Stimulated activated CD4-positive, alpha-beta T cell treated with anti-CD3 and anti-CD28 coated beads, Interleukin-2, amount 100 ng/mL, for 4 hours (primary cell): ENCODE results near the gene PARD6B.
"Not testable (repeated sequence)": the region's sequence is repeated elsewhere in the genome, so short reads cannot be mapped to it uniquely, and the experiment has no call there.

Source experiments
- DNase-seq: peaks from one replicate; pipeline ENCODE4 v3.0.0-alpha.2; 2020; ENCODE audit warnings: low read depth

The PARD6B gene

DNA sequence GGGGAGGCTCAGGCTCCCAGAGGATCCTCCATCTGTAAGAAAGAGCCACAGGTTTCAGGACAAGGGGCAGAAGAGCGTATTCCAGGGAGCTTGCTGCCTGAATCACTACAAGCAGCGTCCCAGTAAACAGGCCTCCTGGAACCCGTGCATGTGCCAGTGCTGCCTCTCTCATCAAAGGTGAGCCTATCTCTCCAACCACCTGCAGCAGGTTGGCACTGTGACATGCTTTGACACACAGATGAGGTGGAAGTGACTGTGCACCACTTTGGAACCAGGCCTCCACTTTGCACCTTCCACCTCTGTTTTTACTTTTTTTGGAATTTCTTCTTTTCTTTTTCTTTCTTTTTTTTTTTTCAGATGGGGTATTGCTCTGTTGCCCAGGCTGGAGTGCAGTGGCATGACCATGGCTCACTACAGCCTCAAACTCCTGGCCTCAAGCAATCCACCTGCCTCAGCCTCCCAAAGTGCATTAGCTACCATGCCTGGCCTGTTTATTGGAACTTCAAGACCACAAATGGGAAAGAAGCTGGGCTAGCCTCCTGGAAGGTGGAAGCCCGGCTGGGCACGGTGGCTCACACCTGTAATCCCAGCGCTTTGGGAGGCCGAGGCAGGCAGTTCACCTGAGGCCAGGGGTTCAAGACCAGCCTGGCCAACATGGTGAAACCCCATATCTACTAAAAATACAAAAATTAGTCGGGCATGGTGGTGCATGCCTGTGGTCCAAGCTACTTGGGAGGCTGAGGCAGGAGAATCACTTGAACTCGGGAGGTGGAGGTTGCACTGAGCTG lies 27.5 kb upstream of the PARD6B start:
- DNase-seq = not testable (repeated sequence)

DNA sequence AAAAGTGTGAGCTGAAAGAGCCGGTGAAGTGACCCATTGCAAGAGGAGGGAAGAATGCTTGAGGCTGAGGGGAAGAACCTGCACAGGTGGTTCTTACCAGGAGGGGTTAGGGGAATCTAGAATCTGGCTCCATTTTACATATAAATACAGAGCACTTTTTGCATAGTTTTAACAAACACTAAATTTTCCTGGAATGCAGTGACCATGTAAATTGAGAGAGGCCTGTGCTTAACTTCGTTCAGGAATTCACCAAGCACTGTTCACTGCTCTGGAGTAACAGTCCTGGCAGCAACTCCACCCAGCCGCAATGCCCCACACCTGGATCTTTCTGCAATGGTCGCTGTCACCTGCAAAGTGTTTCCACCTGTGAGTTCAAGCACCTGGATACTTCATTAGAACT lies 26.9 kb upstream of the PARD6B start:
- no peak for DNase-seq

DNA sequence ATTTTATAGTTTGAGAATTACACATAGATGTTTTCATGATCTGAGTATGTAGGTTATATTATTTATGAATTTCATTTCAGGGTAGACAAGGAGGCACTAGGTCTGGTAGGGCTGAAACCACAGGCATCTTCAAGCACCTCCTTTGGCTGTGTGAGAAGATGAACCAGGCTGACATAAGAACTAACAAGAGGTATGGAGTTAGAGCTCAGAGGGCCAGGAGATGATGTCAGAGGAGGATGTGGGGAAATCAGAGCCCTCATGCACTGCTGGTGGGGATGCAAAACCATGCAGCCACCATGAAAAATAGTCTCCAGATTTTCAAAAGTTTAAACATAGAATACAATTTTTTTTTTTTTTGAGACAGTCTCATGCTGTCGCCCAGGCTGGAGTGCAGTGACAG lies 26.4 kb upstream of the PARD6B start:
- no peak for DNase-seq

DNA sequence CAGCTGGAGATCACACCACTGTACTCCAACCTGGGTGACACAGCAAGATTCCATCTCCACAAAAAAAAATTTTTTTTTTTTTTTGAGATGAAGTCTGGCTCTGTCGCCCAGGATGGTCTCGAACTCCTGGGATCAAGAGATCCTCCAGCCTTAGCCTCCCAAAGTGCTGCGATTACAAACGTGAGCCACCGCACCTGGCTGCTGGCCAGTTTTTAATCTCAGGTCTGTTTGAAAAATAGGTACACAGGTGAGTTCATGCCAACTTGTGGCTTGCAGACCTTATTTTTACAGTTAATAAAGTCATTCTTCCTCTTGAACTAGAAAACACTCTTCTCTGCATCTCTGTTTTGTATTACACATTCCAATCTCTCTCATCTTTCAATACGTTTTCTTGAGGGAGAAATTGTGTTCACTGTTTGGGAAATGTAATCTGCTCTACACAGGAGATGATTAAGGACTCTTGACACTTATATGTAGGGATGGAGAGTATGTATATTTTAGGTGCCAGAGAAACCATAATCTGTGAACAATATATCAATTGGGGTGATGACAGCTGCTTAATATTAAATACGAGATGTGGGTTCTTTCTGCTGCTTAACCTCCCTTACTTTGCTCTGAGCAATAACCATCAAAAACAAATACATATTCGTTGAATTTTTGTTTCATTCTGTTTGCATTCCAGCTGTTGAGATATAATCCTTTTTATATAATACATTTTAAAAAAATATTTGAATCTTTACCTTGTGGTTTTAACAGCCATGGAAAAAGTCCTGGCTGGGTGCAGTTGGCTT lies 22.3 kb upstream of the PARD6B start:
- DNase-seq = no peak

DNA sequence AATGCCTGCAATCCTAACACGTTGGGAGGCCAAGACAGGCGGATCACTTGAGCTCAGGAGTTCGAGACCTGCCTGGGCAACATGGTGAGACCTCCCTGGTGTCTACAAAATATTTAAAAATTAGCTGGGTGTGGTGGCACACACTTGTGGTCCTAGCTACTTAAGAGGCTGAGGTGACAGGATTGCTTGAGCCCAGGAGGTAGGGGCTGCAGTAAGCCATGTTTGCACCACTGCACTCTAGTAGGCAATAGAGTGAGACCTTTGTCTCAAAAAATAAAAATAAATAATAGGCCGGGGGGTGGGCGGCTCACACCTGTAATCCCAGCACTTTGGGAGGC lies 21.8 kb upstream of the PARD6B start:
- no peak for DNase-seq

DNA sequence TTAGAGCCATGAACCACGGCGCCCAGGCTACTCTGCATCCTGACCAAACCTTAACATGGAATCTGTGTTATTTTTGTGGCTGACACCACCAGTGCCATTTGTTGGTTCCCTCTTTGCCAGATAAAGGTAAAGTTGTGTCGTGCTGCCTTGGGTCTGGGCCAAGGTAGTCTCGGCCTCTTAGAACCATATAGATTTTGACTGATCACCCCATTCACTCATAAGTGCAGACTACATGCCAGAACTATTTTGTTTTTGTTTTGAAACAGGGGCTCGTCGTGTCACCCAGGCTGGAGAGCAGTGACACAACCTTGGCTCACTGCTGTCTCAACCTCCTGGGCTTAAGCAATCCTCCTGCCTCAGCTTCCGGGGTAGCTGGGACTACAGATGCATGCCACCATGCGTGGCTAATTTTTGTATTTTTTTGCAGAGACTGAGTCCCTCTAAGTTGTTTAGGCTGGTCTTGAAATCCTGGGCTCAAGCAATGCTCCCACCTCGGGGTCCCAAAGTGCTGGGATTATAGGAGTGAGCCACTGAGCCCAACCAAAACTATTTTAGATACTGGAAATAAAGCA lies 20.8 kb upstream of the PARD6B start:
- no peak for DNase-seq

DNA sequence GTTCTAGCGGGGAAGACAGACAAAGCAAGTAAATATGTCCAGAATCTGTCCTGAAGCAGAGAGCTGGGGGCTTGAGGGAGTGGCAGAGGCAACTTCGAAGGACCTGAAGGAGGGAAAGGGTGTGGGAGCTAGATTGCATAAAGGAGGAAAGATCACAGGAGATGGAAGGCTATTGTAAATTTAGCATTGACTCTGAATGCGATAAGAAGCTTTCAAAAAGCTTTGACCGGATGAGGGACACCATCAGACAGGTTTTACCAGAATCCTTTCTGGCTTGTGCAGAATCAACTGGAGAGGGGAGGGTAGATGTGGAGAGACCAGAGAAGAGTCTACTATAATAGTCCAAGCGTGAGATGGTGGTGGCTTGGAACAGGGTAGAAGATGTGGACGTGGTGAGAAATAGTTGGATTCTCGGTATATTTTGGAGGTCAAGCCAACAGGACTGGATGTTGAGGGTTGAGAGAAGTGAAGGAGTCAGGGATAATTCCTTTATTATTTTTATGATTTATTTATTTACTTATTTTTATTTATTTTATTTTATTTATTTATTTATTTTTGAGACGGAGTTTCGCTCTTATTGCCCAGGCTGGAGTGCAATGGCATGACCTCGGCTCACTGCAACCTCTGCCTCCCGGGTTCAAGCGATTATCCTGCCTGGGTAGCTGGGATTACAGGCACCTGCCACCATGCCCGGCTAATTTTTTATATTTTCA lies 20.1 kb upstream of the PARD6B start:
- no peak for DNase-seq

DNA sequence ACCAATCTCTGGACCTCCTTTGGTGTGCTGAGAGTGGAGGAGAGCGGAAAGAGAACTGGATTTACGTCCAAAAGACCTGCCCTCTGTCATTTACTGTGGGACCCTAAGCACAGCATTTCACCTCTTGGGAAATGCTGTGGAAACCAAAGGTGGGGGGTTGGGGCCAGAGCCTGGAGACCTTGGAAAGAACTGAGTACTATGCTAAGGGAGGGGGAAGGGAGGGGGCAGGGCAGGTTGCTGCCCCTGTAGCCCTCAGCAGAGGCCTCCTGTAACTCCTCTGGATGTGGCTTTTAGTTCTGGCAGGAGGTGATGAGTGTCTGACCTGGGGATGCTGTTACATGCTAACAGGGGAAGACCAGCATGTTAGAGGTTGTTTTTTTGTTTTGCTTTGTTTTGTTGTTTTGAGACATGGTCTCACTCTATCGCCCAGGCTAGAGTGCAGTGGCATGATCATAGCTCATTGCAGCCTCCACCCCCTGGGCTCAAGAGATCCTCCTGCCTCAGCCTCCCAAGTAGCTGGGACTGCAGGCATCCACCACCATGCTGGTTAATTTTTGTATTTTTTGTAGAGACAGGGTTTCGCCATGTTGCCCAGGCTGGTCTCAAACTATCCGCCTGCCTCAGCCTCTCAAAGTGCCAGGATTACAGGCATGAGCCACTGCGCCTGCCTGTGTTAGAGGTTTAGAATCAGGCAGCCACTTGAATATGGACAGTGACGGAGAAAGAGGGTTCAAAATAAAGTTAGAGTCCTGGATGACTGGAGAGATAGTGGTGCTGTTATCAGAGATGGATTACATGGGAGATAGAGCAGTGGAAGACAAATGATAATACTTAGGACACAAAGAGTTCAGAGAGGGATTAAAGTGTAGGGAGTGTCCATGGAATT lies 18.4 kb upstream of the PARD6B start:
- DNase-seq = no peak

DNA sequence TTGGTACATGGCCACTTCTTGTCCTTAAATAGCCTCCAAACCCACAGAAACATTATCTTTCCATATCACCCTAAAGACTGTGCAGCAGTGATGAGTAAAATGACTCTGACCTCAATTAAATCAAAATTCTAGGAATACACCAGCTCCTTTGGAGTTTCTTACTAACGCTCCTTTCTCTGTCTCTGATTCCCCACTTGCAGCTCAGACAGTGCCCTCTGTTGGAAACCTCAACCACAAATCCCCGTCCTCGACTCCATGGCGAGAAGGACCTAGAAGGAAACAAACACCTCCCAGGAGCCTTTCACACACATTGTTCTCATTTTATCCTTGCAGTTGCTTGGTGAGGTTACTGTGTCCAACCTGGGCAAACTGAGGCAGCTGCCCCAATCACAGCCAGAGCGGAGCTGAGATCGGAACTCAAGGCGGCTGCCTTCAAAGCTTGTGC lies 17.7 kb upstream of the PARD6B start:
- no peak for DNase-seq

DNA sequence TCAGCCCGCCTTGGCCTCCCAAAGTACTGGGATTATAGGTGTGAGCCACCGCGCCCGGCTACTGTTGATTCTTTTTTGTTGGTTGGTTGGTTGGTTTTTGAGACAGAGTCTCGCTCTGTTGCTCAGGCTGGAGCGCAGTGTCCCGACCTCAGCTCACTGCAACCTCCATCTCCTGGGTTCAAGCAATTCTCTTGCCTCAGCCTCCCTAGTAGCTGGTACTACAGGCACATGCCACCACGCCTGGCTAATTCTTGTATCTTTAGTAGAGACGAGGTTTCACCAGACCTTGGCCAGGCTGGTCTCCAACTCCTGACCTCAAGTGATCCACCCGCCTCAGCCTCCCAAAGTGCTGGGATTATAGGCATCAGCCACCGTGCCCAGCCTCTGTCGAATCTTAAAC lies 17.0 kb upstream of the PARD6B start:
- not testable (repeated sequence) for DNase-seq

DNA sequence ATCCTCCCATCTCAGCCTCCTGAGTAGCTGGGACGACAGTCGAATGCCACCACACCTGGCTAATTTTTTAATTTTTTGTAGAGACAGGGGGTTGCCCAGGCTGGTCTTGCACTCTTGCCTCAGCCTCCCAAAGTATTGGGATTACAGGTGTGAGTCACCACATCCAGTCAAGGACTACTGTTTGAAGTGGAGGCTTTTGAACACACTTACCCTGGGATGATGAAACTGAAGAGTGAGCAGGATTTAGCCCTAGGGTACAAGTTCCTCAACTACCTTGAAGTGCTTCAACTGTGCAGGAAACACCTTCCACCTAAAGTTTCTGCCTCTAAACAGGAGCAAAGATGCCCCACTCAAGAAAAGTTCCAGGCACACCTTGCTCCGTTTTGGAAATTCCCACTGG lies 15.7 kb upstream of the PARD6B start:
- no peak for DNase-seq

DNA sequence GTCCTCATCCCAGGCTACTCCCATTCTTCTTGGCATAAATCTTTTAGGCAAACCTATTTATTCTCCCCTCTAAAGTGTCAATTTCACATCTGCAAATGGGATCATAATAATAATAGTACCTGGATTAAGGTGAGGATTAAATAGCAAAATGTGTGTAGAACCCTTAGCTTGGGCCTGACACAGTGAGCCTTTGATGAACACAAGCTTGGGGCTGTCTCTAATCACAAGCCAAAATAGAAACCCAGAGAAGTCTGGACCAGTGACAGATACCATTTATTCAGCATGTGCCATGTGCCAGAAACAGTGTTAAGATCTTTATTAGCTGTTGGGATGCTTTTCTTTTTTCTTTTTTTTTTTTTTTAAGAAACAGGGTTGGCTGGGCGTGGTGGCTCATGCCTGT lies 14.9 kb upstream of the PARD6B start:
- DNase-seq = no peak

DNA sequence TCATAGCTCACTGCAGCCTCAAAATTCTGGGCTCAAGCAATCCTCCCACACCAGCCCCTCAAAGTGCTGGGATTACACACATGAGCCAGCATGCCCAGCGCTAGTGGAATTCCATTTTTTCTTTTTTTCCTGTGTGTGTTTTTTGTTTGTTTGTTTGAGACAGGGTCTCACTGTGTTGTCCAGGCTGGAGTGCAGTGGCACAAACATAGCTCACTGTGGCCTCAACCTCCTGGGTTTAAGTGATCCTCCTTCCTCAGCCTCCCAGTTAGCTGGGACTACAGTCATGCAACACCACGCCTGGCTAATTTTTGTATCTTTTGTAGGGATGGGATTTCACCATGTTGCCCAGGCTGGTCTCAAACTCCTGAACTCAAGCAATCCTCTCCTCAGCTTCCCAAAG lies 14.1 kb upstream of the PARD6B start:
- DNase-seq = no peak

DNA sequence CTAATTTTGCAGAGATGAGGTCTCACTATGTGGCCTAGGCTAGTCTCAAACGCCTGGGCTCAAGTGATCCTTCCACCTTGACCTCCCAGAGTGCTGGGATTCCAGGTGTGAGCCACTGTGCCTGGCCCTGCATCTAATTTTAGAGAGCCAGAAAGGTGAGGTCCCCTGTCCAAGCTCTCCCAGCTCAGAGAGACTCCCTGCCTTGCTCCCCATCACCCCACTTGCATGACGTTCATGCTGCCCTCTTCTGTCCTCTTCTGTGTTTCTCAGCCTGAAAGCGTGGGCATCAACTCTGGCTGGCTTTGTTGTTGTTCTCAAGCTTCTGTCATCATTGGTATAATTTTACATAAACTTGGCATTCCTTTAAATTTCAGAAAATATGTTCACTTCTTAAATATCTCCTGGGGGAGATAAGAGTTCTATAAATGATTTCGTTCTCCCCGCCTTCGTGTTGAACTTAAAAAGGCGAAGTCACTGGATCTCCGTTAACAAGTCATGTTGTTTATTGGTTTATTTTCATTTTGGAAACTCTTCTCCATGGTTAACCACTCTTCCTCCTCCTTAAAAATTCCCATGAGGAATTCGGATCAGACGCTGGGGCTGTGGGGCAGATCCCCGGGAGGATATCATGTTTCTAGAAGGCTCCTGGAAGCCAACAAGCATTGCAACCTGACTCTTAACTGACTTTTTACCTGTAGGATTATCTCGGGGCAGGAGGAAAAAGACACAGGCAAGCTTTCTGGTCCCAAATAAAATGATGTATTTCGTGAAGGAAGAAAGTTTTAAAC lies 13.2 kb upstream of the PARD6B start:
- no peak for DNase-seq

DNA sequence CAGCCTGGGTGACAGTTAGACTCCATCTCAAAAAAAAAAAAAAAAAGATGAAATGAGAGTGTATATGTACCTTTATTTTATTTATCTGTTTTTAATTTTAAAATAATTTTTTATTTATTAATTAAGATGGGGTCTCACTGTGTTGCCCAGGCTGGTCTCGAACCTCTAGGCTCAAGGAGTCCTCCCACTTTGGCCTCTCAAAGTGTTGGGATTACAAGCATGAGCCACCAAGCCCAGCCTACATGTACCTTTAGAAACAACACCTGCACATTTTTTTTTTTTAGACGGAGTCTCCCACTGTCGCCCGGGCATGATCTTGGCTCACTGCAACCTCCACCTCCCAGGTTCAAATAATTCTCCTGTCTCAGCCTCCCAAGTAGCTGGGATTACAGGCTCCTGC lies 12.1 kb upstream of the PARD6B start:
- no peak for DNase-seq

DNA sequence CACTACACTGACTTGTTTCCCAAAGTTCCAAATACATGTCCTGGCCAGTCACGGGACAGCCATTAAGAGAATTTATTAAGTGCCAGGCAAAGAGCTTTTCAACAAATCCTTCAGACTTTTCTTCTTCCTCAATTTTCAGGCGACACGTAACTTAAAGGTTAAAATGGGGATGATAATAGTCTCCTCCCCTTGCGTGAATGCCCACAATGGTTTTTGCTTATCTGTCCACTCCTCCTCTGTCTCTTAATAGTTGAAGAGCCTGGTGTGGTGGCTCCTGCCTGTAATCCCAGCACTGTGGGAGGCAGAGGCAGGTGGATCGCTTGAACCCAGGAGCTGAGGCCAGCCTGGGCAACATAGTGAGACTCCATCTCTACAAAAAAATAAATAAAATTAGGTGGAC lies 11.4 kb upstream of the PARD6B start:
- no peak for DNase-seq

DNA sequence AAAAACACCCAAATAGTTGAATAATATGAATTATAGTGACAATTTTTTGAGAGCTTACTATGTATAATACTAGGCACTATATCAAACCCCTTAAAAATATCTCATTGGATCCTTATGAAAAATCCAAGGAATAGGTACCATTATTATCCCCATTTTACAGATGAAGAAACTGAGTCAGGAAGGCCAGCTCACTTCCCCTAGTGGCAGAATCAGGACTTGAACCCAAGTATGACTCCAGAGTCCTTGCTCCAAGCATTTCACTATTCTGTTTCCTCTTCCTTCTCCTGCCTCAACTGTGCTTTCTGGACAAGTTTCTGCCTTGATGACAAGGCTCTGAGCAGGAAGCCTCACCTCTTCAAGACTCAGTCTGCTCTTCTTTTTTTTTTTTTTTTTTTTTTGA lies 10.8 kb upstream of the PARD6B start:
- DNase-seq = no peak

DNA sequence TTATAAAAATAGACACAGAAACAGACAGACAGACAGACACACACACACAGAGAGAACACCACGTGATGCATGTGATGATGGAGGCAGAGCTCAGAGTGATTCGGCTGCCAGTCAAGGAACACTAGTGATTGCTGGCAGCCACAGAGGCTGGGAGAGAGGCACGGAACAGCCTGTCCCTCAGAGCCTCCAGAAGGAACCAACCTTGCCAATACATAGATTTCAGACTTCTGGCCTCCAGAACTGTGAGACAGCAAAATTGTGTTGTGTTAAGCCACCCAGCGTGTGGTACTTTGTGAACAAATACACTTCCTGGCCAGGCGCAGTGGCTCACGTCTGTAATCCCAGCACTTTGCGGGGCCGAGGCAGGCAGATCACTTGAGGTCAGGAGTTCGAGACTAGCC lies 9.5 kb upstream of the PARD6B start:
- no peak for DNase-seq

DNA sequence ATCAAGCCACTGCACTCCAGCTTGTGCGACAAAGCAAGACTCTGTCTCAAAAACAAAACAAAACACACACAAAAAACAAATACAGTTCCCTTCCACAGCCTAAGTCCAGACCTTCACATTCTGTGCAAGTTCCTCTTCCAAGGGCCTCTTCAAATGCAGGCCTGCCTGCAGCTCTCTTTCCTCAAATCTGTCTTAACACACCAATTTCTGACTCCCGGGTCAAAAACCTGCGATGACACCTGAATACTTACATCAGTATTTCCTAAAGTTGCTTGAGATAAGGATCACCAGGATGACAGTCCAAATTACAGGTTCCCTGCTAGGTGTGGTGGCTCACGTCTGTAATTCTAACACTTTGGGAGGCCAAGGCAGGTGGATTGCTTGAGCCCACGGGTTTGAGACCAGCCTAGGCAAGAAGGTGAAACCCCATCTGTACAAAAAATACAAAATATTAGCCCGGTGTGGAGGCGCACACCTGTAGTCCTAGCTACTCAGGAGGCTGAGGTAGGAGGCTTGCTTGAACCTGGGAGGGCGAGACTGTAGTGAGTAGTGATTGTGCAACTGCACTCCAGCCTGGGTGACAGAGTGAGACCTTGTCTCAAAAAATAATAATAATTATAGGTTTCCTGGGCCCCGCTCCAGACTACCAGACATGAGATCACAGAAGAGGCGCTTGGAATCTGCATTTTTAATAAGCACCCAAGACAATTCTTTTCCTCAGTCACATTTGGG lies 8.8 kb upstream of the PARD6B start:
- no peak for DNase-seq

DNA sequence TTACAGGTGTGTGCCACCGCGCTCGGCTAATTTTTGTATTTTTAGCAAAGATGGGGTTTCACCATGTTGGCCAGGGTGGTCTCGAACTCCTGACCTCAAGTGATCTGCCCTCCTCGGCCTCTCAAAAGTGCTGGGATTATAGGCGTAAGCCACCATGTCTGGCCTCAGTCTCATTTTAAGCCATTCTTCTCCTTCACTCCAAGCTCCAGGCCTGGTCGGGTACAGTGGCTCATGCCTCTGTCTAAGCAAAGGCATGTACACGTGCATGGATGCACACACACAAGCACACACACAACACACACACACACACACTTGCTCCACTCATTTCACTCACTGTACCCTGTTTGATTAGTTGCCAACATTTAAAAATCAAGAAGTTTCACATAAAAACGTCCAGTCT lies 7.7 kb upstream of the PARD6B start:
- DNase-seq = no peak
